ENCODE data around the gene GON7.
"Not testable (repeated sequence)": the region's sequence is repeated elsewhere in the genome, so short reads cannot be mapped to it uniquely, and the experiment has no call there.

The GON7 gene

DNA sequence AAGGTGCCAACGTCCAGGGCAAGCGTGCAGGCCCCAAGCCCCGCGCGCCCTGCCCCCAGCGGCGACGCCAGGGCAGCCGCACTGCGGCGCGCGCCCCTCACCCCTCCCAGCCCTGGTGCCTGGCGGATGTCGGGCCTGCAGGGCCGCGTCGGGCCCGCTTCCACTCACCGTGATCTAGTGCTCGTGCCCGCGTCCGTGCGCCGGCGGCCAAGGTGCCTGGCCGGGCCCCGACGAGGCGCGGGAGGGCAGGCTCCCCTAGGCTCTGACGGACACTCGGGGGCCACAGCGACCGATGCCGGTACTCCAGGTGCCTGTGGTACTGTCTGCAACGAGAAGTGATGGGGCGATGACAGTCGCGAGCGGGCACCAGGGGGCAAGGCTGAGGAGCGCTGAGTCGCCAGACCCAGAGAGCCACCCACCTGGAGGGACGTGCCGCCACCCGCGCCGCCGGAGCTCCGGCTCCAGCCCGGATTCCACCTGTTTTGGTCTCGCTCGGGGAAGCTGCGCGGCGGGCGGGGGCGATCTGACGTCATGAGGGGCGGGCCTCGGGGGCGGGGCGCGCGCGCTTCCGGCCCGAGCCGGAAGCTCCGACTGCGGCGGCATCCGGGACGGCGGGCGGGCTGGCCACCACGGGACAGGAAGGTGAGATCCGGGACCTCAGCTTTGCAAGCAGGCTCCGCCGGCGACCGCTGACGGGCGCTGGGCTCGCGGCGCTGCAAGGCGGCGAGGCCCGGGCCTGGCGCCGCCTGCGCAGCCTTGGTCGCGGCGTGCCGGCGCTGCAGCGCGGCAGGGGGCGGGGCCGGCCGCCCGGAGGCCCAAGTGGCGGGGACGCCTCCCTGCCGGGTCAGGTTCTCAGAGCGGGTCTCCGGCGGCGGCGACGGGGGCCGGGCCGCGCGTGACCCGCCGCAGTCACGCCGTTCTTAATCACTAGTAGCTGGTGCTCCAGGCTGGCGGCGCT lies 22.2 kb downstream of the GON7 start, which contains the start of the genes LYSET and MOAP1:
TSS of gene LYSET (plus strand) at position 927 of the 958 bp plus-strand sequence. CDS start 89 bp downstream, outside the sequence.
TSS of gene MOAP1 (minus strand) at position 507 of the 958 bp plus-strand sequence. CDS start 655 bp downstream, outside the sequence.
- peak; percentile 72 for DNase-seq (ENCODE audit: low read depth)
- H3K4me3 ChIP-seq (ENCODE audit: low read depth, low read length) = peak within 1 kb of the TSS; percentile 96
- TF ChIP-seq, protein P1, sequence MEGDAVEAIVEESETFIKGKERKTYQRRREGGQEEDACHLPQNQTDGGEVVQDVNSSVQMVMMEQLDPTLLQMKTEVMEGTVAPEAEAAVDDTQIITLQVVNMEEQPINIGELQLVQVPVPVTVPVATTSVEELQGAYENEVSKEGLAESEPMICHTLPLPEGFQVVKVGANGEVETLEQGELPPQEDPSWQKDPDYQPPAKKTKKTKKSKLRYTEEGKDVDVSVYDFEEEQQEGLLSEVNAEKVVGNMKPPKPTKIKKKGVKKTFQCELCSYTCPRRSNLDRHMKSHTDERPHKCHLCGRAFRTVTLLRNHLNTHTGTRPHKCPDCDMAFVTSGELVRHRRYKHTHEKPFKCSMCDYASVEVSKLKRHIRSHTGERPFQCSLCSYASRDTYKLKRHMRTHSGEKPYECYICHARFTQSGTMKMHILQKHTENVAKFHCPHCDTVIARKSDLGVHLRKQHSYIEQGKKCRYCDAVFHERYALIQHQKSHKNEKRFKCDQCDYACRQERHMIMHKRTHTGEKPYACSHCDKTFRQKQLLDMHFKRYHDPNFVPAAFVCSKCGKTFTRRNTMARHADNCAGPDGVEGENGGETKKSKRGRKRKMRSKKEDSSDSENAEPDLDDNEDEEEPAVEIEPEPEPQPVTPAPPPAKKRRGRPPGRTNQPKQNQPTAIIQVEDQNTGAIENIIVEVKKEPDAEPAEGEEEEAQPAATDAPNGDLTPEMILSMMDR (IDR thresholded peaks at IDR 0.05; ENCODE audit: low read depth, low read length, missing control alignments) = peak; percentile 15

DNA sequence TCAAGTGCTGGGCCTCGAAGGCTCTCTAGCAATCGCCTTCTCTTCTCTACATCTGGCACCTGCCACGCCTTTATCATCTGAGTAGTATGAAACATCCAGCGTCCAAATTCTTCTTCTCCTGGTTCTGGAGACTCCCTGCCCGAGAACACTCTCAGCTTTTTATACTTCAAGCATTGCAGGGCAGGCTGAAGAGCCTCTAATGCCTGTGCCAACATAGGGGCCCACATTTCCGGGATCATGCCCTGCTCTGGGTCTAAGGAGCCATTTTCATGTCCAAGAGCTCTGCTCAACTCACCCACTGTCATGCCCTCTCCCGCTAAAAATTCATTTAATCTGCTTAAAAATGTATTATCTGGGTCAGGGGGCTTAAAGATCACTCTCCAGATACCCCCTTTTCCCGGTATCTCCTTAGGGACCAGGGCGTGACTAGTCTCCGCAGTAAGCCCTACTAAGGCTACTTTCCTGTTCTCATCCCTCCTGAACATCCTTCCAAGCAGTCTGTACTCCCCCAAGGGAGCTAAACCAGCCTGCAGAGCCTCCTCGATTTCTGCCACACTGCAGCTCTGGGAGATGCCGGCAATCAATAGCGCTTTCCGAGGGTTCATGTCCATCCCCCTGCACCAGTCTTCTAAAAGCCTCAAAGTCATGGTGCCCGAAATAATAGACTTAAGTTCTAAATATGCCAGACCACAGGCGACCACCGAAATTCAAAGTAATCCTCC lies 23.1 kb downstream of the GON7 start:
- TF ChIP-seq, protein P1 (IDR thresholded peaks at IDR 0.05; ENCODE audit: low read depth, low read length, missing control alignments) = no peak
- no peak for DNase-seq (ENCODE audit: low read depth)
- H3K4me3 ChIP-seq (ENCODE audit: low read depth, low read length) = peak overlapping the region; percentile 96

DNA sequence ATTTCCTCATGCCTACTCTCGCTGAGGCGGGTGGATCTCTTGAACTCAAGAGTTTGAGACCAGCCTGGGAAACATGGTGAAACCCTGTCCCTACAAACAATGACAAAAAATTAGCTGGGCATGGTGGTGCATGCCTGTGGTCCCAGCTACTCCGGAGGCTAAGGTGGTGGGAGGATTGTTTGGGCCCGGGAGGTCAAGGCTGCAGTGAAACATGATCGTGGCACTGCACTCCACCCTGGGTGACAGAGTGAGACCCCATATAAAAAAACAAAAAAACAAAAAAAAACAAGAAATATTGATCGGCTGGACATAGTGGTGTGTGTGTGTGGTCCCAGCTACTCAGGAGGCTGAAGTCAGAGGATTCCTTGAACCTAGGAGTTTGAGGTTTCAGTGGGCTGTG lies 31.4 kb downstream of the GON7 start:
- TF ChIP-seq, protein P1 (IDR thresholded peaks at IDR 0.05; ENCODE audit: low read depth, low read length, missing control alignments) = no peak
- no peak overlapping the region for H3K4me3 ChIP-seq (ENCODE audit: low read depth, low read length)
- no peak for DNase-seq (ENCODE audit: low read depth)

DNA sequence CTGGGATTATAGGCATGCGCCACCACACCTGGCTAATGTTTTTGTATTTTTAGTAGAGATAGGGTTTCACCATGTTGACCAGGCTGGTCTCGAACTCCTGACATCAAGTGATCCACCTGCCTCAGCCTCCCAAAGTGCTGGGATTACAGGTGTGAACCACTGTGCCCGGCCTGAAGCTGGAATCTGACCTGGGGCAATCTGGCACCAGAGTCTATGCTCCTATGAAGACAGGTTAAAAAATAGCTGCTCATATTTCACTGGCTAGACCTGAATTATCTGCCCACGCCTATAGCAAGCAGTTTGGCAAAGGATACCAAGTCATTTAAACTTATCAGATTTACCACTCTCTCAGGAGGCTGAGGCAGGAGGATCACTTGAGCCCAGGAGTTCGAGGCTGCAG lies 32.1 kb downstream of the GON7 start:
- not testable (repeated sequence) for H3K4me3 ChIP-seq (ENCODE audit: low read depth, low read length); DNase-seq (ENCODE audit: low read depth)

DNA sequence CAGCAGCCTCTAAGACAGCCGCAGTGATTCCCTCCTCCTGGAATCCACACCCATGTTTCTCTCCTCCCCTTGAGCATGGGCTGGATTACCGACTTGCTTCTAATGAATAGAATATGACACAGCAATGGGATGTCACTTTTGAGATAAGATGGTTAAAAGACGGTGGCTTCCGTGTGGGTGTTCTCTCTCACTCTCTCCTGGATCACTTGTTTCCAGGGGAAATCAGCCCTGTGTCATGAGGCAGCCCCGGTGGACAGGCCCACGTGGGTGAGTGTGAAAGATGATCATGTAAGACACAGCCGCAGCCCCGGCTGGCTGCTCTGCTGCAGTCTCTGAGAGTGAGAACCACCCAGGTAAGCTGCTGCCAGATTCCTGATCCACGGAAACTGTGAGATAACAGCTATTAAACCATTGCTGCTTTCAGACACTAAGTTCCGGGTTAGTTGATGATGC lies 32.9 kb downstream of the GON7 start:
- TF ChIP-seq, protein P1 (IDR thresholded peaks at IDR 0.05; ENCODE audit: low read depth, low read length, missing control alignments) = no peak
- no peak for DNase-seq (ENCODE audit: low read depth)
- no peak overlapping the region for H3K4me3 ChIP-seq (ENCODE audit: low read depth, low read length)

DNA sequence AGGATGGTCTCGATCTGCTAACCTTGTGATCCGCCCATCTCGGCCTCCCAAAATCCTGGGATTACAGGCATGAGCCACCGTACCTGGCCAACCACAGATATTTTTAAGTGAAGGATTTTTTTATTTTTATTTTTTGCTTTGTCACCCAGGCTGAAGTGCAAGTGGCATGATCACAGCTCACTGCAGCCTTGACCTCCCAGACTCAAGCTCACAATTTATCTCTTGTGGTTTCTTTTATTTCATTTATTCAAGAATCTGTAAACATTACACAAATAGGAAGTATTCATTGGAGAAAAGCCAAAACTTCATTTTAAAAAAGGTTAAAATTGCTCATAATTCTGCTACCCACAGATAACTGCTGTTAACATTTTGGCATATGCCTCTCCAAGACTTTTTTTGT lies 35.5 kb downstream of the GON7 start:
- TF ChIP-seq, protein P1 (IDR thresholded peaks at IDR 0.05; ENCODE audit: low read depth, low read length, missing control alignments) = no peak
- no peak overlapping the region for H3K4me3 ChIP-seq (ENCODE audit: low read depth, low read length)
- DNase-seq (ENCODE audit: low read depth) = no peak

DNA sequence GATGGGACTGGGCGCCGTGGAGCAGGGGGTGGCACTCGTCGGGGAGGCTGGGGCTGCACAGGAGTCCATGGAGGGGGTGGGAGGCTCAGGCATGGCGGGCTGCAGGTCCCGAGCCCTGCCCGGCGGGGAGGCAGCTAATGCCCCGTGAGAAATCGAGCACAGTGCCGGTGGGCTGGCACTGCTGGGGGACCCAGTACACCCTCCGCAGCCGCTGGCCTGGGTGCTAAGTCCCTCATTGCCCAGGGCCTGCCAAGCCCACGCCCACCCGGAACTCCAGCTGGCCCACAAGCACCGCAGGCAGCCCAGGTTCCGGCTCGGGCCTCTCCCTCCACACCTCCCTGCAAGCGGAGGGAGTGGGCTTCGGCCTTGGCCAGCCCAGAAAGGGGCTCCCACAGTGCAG lies 36.7 kb downstream of the GON7 start:
- not testable (repeated sequence) for H3K4me3 ChIP-seq (ENCODE audit: low read depth, low read length); DNase-seq (ENCODE audit: low read depth)

DNA sequence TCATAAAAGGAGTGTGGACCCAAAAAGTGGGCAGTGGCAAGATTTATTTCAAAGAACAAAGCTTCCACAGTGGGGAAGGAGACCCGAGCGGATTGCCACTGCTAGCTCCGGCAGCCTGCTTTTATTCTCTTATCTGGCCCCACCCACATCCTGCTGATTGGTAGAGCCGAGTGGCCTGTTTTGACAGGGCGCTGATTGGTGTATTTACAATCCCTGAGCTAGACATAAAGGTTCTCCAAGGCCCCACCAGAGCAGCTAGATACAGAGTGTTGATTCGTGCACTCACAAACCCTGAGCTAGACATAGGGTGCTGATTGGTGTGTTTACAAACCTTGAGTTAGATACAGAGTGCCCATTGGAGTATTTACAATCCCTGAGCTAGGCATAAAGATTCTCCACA lies 37.2 kb downstream of the GON7 start:
- not testable (repeated sequence) for DNase-seq (ENCODE audit: low read depth); H3K4me3 ChIP-seq (ENCODE audit: low read depth, low read length)

DNA sequence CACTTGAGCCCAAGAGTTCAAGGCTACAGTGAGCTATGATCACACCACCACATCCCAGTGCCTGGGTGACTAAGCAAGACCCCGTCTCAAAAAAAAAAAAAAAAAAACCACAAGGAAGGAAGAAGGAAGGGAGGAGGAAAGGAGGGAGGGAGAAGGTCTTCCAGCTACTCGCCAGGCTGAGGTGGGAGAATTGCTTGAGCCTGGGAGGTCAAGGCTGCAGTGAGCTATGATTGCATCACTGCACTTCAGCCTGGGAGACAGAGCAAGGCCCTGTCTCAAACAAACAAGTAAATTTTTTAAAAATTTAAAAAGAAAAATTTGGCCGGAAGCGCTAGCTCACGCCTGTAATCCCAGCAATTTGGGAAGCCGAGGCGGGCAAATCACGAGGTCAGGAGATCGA lies 38.3 kb downstream of the GON7 start:
- H3K4me3 ChIP-seq (ENCODE audit: low read depth, low read length); DNase-seq (ENCODE audit: low read depth): not testable (repeated sequence)

DNA sequence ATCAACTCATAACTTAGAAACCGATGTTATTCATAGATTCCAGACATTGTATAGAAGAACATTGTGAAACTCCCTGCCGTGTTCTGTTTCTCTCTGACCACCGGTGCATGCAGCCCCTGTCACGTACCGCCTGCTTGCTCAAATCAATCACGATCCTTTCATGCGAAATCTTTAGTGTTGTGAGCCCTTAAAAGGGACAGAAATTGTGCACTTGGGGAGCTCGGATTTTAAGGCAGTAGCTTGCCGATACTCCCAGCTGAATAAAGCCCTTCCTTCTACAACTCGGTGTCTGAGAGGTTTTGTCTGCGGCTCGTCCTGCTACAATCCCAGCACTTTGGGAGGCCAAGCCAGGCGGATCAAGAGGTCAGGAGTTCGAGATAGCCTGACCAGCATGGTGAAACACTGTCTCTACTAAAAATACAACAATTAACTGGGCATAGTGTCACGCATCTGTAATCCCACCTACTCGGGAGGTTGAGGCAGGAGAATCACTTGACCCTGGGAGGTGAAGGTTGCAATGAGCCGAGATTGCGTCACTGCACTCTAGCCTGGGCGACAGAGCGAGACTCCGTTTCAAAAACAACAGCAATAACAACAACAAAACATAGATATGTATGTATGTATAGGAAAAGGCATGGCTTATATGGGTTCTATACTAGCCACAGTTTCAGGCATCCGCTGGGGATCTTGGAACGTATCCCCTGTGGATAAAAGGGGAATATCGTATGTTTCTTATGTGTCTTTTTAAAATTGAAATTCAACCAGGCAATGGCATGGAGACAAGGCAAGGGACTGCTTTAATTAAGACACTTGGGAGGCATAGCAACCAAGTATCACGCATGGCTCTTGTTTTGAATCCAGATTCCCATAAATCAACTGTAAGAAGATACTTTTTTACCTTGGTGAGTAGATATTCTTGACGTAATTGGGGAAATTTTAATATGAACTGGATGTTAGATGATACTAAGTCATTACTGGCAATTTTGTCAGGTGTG lies 41.3 kb downstream of the GON7 start:
- H3K4me3 ChIP-seq (ENCODE audit: low read depth, low read length); DNase-seq (ENCODE audit: low read depth): not testable (repeated sequence)
